Stimulated activated CD8-positive, alpha-beta memory T cell treated with anti-CD3 and anti-CD28 coated beads, Interleukin-4, amount 100 ng/mL, for 24 hours (primary cell): ENCODE results near the gene GNAL.
"Not testable (repeated sequence)": the region's sequence is repeated elsewhere in the genome, so short reads cannot be mapped to it uniquely, and the experiment has no call there.

Experiments used
- DNase-seq: peaks from one replicate; pipeline ENCODE4 v3.0.0-alpha.2; 2020; ENCODE audit warnings: low read depth

Gene GNAL

GRCh38 chr18:11851146-11851805 lies 162.2 kb downstream of the GNAL start, which contains the start of gene CHMP1B:
Gene CHMP1B, plus strand, starts transcription at chr18:11851413. Its CDS starts 99 bp downstream, at chr18:11851512.
- peak; percentile 96 for DNase-seq

- DNase-seq: peak; percentile 16
Measured at GRCh38 chr18:11851806-11852337, 162.8 kb downstream of the GNAL start.

DNA sequence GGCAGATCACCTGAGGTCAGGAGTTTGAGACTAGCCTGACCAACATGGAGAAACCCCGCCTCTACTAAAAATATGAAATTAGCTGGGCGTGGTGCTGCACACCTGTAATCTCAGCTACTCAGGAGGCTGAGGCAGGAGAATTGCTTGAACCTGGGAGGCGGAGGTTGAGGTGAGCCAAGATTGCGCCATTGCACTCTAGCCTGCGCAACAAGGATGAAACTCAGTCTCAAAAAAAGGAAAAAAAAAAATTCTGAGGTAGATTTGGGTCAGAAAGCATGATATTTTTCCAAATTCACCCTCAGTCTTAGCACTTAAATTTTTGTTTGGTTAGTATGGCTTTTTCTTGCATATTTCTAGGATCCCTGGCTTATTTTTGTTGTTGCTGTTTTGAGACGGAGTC lies 165.5 kb downstream of the GNAL start:
- not testable (repeated sequence) for DNase-seq

DNA sequence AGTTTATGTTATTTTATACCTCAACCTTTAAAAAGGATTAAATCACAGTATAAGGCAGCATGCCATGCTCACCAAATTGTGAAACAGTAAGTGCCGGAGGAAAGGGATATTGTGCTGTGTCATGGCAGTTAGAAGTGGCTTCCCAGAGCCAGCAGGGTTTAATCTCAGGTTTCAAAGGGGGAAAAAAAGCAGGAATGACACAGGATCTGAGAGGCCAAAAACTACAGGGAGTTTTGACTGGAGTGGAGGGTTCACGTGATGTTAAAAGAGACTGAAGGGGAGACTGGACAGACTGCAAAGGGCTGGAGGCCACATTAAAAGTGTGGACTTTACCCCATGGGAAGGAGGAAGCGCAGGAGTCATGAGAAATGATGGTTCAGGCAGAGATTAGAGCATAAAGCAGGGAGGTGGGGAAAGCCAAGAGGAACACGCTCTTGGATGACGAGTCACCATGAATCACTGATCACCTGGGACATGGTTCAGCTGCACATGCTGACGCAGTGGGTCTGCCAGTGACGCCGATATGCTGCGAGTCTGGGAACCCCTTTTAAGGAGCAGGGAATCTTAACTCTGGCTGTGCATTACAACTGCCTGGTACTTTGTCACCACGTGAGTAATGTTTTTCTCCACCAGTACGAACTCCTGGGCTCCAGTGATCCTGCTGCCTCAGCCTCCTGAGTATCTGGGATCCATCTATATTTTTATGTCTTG lies 168.3 kb downstream of the GNAL start:
- DNase-seq: no peak

DNA sequence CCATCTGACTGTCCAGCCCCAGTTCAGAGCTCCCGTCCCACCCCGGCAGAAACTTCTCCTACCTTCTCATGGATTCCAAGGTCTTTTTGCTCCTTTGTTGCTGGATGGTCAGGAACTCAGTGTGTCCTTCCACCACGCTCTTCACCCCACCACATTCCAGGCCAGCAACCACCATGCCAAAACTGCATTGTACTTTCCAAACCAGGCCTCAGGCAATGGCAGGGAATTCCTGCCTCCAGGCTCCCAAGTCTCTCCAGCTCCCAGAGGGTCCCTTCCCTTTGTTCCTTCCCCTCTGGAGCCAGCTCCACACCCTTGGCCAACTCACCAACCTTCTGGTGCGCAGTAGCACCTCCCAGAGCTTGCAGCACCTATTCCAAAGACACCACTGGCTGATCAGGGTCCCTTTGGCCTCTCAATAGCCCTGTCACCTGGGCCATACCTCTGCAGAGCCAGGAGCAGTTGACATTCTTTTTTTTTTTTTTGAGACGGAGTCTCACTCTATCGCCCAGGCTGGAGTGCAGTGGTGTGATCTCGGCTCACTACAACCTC lies 170.3 kb downstream of the GNAL start:
- DNase-seq: no peak

DNA sequence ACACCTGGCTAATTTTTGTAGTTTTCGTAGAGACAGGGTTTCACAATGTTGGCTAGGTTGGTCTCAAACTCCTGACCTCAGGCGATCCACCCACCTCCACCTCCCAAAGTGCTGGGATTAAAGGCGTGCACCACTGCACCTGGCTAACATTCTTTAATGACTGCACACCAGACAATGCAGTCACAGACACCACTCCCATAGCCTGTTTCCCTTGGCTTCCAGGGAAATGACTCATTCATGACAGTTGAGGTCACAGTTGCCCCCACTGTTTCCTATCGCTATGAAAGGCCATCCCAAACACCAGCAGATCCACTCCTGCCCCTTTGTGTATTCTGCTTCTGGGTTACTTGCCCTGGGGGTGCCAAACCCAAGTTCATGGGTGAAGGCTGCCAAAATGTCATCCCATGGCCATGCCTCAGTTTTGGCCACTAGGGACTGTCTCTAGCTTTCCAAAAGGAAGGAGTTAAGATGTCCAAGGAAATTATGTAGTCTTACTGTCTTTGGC lies 170.9 kb downstream of the GNAL start:
- DNase-seq: no peak

GRCh38 chr18:11860594-11861450 lies 171.8 kb downstream of the GNAL start:
- no peak for DNase-seq

- DNase-seq: no peak
Measured at GRCh38 chr18:11861583-11862288, 172.7 kb downstream of the GNAL start.

GRCh38 chr18:11862468-11863137 lies 173.5 kb downstream of the GNAL start:
- DNase-seq: no peak

DNA sequence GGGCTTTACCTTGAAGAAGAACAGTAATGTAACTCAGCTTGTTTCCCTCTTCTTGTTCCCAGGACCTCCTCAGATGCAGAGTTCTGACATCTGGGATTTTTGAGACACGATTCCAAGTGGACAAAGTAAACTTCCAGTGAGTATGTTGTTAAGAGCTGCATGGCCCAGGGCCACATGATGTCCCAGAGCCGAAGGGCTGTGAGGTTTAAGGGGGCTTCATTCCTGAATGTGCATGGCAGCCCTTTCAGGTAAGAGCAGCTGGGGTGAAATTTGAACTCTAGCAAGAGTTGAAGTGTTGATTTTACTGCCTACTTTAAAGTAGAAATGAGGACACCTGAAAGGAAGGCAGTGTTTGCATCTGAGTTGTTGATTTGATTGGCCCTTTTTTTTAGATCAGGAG lies 175.4 kb downstream of the GNAL start:
- DNase-seq: no peak

DNA sequence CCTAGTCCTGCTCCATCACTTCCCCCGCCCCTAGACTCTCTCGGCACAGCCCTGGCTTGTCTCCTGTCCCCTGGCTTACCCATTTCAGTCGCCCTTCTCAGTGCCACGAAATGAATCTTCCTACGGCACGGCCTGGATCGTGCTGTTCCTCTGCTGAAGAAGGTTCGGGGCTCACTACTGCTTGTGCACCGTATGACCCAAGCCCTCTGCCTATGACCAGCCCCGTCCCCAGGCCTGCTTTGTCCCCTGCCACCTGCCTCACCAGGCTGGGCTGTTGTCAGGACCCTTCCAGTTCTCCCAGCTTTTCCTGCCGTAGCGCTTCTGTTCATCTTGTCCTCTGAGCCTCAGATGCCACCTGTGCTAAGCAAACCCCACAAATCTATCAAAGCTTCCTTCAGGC lies 176.0 kb downstream of the GNAL start:
- no peak for DNase-seq

GRCh38 chr18:11866329-11866728 lies 177.3 kb downstream of the GNAL start:
- DNase-seq: no peak

DNA sequence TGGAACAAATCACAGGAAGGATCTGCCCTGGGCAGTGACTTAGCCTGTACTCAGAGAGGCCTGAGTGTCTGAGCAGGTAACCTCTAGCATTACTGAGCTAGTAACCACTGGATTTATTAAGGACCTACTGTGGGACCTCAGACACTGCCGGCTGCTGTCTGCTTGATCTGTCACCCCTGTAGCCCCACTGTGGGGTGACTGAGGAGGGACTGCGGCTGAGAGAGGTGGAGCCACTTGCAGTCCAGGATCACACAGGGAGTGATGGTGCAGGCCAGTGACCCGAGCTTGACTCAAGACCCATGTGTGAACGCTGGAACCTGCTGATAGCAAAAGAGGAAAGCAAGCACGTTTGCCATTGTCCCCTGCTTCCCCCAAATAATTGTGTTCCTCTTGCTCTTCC lies 177.7 kb downstream of the GNAL start:
- DNase-seq: no peak

DNA sequence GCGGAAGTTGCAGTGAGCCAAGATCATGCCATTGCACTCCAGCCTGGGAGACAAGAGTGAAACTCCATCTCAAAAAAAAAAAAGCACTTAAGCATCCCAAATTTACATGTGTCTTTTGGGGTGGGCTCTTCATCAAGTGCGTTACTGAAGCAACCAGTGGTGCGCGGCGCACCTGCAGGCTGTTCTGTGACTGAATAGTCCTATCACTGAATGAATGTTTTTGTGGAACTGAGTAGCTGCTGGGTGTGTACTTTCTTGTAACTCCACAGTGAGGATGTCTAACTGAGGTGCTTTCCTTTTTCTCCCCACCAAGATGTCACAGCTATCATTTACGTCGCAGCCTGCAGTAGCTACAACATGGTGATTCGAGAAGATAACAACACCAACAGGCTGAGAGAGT lies 179.2 kb downstream of the GNAL start:
- DNase-seq: no peak

DNA sequence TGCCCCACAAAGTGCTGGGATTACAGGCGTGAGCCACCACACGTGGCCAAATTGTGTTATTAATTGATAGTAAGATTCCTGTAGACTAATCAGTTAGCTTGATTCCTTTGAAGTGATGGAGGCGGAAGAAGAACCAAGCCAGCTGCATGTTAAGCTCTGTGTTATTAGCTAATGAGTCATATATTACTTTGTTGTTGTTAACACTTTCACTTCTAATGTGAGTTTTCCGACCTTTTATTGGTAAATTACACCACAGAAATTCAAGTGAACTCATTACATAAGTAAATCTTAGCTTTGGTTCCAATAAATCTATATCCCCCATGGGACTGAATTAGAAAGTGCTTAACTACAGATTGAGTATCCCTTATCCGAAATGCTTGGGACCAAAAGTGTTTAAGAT lies 182.4 kb downstream of the GNAL start:
- no peak for DNase-seq

GRCh38 chr18:11872479-11873136 lies 183.5 kb downstream of the GNAL start:
- DNase-seq: no peak

DNA sequence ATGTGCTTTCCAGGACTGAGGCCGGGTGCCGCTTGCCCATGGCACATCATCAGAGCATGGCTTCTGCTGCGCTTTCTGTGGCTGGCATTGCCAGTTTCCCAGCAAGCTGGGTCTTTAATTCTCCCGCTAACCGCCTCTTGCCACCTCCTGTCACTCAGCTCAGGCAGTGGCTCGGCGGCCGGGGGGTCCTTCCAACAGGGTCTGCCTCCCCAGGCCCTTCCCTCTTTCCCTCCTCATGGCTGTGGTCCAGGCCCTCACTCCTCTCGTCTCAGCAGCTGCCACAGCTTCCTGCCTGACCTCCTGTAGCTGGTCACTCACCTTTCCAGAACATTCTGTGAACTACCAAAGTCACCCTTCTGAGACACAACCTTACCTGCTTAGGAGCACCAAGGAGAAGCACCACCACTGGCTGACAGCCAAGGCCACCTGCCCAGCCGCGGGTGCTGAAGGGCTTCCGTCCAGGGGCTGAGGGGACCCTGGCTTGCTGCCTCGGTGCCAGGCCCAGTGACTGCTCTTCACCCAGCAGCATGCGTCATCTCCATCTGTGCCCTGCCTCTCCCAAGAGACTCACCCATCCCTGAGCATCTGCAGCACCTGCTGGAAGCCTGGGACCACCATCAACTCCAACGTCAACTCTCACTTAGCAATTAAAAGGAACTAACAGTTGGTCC lies 184.7 kb downstream of the GNAL start:
- DNase-seq: no peak

DNA sequence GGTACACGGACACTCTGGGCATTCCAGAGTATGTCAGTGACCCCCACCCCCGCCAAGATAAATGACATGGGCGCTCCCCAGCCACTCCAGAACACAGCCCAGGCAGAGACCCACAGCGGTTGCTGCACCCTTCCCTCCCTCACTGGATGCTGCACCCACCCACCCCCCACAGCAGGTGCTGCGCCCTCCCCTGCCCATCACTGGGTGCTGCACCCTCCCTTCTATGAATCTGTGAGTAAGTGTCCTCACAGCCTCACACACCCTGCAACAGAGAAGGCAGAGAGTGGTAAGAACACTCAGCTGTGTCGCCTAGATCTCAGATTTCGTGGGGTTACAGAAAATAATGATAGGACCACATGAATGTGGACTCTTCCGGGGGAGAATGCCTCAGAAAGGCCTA lies 185.6 kb downstream of the GNAL start:
- DNase-seq: no peak

DNA sequence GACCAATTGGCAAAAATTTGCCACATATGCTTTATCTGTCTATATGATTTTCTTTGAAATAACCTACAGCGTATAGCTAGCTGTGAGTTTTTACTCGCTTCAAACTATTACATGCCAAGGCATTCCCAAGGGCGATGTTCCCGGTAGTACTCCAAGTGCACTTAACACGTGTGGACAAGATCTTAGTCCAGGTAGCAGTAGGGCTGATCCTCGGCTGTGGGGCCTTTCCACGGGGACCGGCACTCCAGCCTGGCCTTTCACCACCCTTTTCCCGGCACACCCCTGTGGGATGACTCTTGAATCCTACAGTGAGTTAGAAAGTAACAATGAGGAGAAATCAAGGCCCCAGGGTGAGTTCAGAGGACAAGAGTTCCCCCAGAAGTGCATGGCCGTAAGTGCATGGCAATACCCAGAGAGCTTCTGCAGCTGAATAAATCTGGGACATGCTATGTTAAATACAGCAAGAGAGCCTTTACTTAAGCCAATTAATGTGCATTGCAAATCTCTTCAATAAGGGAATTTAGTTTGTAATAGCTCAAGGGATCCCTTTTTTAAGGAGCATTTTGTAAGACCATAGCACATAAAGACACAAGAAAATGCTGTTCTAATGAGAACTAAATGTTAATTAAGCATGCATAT lies 188.6 kb downstream of the GNAL start:
- no peak for DNase-seq
